Naive thymus-derived CD4-positive, alpha-beta T cell (primary cell): ENCODE measurements around the gene GPR142. TPM values are rescaled to one million over a fixed set of nuclear protein-coding genes. Genes with fewer than 3 reads are reported as not detected.

Source experiments
- polyA plus RNA-seq, 2 donors: library from polyadenylated mRNA; unstranded; fragments of 300-500 nt; fragmentation: Illumina TruSeq; gene quantifications; one replicate each; pipeline ENCODE4 v1.2.3, GENCODE V29; 2021
- total RNA-seq, 6 experiments: library from RNA in 5 of 6; stranded (reverse) in 5 of 6; gene quantifications; 1 replicate in 5 of 6; 2 replicates in 1 of 6; pipeline ENCODE4 v1.2.3 and lab custom pipeline; 2021 to 2026

GPR142 gene
- total and polyA plus RNA-seq, 7 experiments from 2014 or later, result not detected

Other genes with a start within 250 kb of the GPR142 start
- gene RPL38, start 163.8 kb upstream of the GPR142 start, total RNA-seq, result 1,000 to 10,000 TPM; 1,097 to 2,553 (median 2,002) TPM
- 1,000 to 10,000 TPM; 1,479 to 2,523 TPM for gene RPL38, start 163.8 kb upstream of the GPR142 start, polyA plus RNA-seq
- gene TTYH2, start 153.9 kb upstream of the GPR142 start, total RNA-seq, result 10 to 100 TPM in 2 of 5 experiments, 1 to 10 TPM in 3; 5.5 to 15.8 (median 9.9) TPM
- 1 to 10 TPM; 1.9 to 2.0 TPM for gene TTYH2, start 153.9 kb upstream of the GPR142 start, polyA plus RNA-seq
- gene DNAI2, start 93.3 kb upstream of the GPR142 start, total RNA-seq, result 1 to 10 TPM in 2 of 5 experiments, under 1 TPM in 3; 0.74 to 1.8 (median 0.94) TPM
- gene DNAI2, start 93.3 kb upstream of the GPR142 start, polyA plus RNA-seq, result under 1 TPM in 1 of 2 donors, not detected in 1; 0.15 TPM
- 1 to 10 TPM in 1 of 5 experiments, under 1 TPM in 3, not detected in 1; 0.34 to 1.2 (median 0.47) TPM for gene KIF19, start 41.3 kb upstream of the GPR142 start, total RNA-seq
- gene KIF19, start 41.3 kb upstream of the GPR142 start, polyA plus RNA-seq, result not detected
- not detected for gene BTBD17, start 5.6 kb upstream of the GPR142 start, total RNA-seq
- not detected for gene BTBD17, start 5.6 kb upstream of the GPR142 start, polyA plus RNA-seq
- 1 to 10 TPM in 1 of 5 experiments, under 1 TPM in 2, not detected in 2; 0.13 to 1.9 (median 0.29) TPM for gene GPRC5C, start 64.6 kb downstream of the GPR142 start, total RNA-seq
- gene GPRC5C, start 64.6 kb downstream of the GPR142 start, polyA plus RNA-seq, result not detected
- gene CD300A, start 99.1 kb downstream of the GPR142 start, total RNA-seq, result 10 to 100 TPM in 2 of 5 experiments, 1 to 10 TPM in 3; 5.0 to 52.4 (median 6.8) TPM
- 1 to 10 TPM; 5.8 to 9.5 TPM for gene CD300A, start 99.1 kb downstream of the GPR142 start, polyA plus RNA-seq
- gene CD300LB, start 164.0 kb downstream of the GPR142 start, total RNA-seq, result 10 to 100 TPM in 1 of 5 experiments, 1 to 10 TPM in 1, under 1 TPM in 2, not detected in 1; 0.27 to 23.9 (median 2.0) TPM
- not detected for gene CD300LB, start 164.0 kb downstream of the GPR142 start, polyA plus RNA-seq
- 10 to 100 TPM in 1 of 5 experiments, 1 to 10 TPM in 1, under 1 TPM in 3; 0.22 to 20.5 (median 0.58) TPM for gene CD300C, start 178.6 kb downstream of the GPR142 start, total RNA-seq
- not detected for gene CD300C, start 178.6 kb downstream of the GPR142 start, polyA plus RNA-seq
- 10 to 100 TPM in 1 of 5 experiments, under 1 TPM in 1, not detected in 3; 0.72 to 18.3 TPM for gene CD300H, start 200.0 kb downstream of the GPR142 start, total RNA-seq
- gene CD300H, start 200.0 kb downstream of the GPR142 start, polyA plus RNA-seq, result not detected
- under 1 TPM in 1 of 5 experiments, not detected in 4; 0.39 TPM for gene CD300LD, start 224.8 kb downstream of the GPR142 start, total RNA-seq
- gene CD300LD, start 224.8 kb downstream of the GPR142 start, polyA plus RNA-seq, result not detected